ENCODE results near the gene SHISA9. TPM values are rescaled to one million over a fixed set of nuclear protein-coding genes. Genes with fewer than 3 reads are reported as not detected.

Gene SHISA9
- polyA plus RNA-seq, 2 of the 4 experiments (the other 2 are of a cell fraction) = 0.16 TPM; not detected in 1

DNA sequence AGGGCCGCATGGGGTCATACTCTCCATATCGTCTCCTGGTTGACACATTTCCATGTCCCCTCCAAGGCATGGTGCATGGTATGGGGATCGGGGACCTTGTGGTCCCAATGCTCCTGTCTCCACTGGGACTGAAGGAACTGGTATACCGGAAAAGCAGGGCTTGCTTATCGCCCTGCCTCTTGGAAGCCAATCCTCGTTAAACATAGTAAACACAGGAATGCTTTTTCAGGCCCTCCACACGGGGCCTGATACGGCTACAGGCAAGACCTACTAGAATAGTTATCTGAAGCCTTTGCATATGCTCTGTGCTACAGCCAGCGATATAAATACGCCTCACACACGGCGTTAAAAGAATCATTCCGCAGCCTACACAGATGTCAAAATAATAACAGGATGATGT lies 159.5 kb downstream of the SHISA9 start:
- TF ChIP-seq TFCP2L1 (CRISPR knock-in tag; IDR thresholded peaks at IDR 0.05) (no peak), BCL3 (IDR thresholded peaks at IDR 0.05) (no peak), SREBF2 (IDR thresholded peaks at IDR 0.05) (no peak), KDM1A (IDR thresholded peaks at IDR 0.05; ENCODE audit: low read depth) (no peak), CBX2 (IDR thresholded peaks at IDR 0.05; ENCODE audit: borderline replicate concordance, low read depth) (no peak), JUN (IDR thresholded peaks at IDR 0.05) (no peak), HES2 (IDR thresholded peaks at IDR 0.05) (no peak), POLR2A (IDR thresholded peaks at IDR 0.05; ENCODE audit: low read length) (no peak), CBX8 (IDR thresholded peaks at IDR 0.05) (no peak), MAX (IDR thresholded peaks at IDR 0.05) (no peak), RAD21 (conservative IDR thresholded peaks at IDR 0.05 in 1 of 2, IDR thresholded peaks at IDR 0.05 in 1 of 2) (no peak), NPAS2 (CRISPR knock-in tag; IDR thresholded peaks at IDR 0.05; ENCODE audit: borderline replicate concordance) (no peak), RCOR1 (IDR thresholded peaks at IDR 0.05; ENCODE audit: low read depth, low read length) (no peak), SMC3 (IDR thresholded peaks at IDR 0.05) (no peak), REST (IDR thresholded peaks at IDR 0.05) (no peak)
- TF ChIP-seq, protein P1, sequence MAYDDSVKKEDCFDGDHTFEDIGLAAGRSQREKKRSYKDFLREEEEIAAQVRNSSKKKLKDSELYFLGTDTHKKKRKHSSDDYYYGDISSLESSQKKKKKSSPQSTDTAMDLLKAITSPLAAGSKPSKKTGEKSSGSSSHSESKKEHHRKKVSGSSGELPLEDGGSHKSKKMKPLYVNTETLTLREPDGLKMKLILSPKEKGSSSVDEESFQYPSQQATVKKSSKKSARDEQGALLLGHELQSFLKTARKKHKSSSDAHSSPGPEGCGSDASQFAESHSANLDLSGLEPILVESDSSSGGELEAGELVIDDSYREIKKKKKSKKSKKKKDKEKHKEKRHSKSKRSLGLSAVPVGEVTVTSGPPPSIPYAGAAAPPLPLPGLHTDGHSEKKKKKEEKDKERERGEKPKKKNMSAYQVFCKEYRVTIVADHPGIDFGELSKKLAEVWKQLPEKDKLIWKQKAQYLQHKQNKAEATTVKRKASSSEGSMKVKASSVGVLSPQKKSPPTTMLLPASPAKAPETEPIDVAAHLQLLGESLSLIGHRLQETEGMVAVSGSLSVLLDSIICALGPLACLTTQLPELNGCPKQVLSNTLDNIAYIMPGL (CRISPR knock-in tag; IDR thresholded peaks at IDR 0.05; ENCODE audit: borderline replicate concordance) = no peak
- FAIRE-seq = no peak
- Histone ChIP-seq H3K4me3 (no peak overlapping the region), H3K9me3 (no peaks in the 10 kb centered on the region), H3K27ac (no peak overlapping the region), H3K4me2 (no peak overlapping the region), H3K4me1 (no peaks in the 10 kb centered on the region)
- DNase-seq (ENCODE audit: low read depth in 1 of 2, low spot score in 1 of 2) = no peak
- 48% methylated on average over 13 of the region's 13 CpGs for WGBS (ENCODE audit: missing lambda C conversion rate)
- ChIA-PET POLR2A (no interaction called here), CTCF (no interaction called here)
- ATAC-seq = no peak

DNA sequence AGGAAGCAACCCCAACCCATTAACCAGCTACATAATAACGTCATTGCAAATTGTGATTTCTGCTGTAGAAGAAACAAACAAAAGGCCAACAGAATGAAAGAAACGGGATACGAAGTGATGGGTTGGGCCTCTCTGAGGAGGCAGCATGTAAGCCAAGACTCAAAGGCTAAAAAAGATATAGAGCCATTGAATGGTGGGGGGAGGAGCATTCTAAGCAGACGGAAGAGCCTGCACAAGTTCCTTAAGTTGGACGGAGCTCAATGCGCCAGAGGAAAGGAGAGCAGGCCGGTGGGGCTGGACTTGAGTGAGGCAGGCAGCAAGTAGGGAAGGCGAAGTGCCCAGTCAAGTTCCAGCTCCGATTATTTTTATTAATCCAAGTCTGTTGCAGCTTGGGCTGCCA lies 160.3 kb downstream of the SHISA9 start:
- Histone ChIP-seq H3K9me3 (no peaks in the 10 kb centered on the region), H3K4me3 (no peak overlapping the region), H3K4me1 (no peaks in the 10 kb centered on the region), H3K4me2 (no peak overlapping the region), H3K27ac (no peak overlapping the region)
- DNase-seq (ENCODE audit: low read depth in 1 of 2, low spot score in 1 of 2) (no peak), ATAC-seq (no peak), FAIRE-seq (no peak)
- ChIA-PET CTCF (no interaction called here), POLR2A (no interaction called here)
- WGBS (ENCODE audit: missing lambda C conversion rate) = 29% methylated on average over 9 of the region's 9 CpGs
- no peak for TF ChIP-seq HEYL (CRISPR knock-in tag; IDR thresholded peaks at IDR 0.05)
- TF ChIP-seq SMC3 (IDR thresholded peaks at IDR 0.05) = no peak
- no peak for TF ChIP-seq EHMT2 (IDR thresholded peaks at IDR 0.05; ENCODE audit: low read depth)
- TF ChIP-seq CBX2 (IDR thresholded peaks at IDR 0.05; ENCODE audit: borderline replicate concordance, low read depth) = no peak
- TF ChIP-seq HOXB5 (CRISPR knock-in tag; IDR thresholded peaks at IDR 0.05) = no peak
- TF ChIP-seq CBX8 (IDR thresholded peaks at IDR 0.05) = no peak

All from A549 (cell line).